Measurements from ENCODE around the gene NHERF1.
A peak's percentile ranks its signal among the peaks of the same experiment; 100 is the strongest.

The NHERF1 gene

DNA sequence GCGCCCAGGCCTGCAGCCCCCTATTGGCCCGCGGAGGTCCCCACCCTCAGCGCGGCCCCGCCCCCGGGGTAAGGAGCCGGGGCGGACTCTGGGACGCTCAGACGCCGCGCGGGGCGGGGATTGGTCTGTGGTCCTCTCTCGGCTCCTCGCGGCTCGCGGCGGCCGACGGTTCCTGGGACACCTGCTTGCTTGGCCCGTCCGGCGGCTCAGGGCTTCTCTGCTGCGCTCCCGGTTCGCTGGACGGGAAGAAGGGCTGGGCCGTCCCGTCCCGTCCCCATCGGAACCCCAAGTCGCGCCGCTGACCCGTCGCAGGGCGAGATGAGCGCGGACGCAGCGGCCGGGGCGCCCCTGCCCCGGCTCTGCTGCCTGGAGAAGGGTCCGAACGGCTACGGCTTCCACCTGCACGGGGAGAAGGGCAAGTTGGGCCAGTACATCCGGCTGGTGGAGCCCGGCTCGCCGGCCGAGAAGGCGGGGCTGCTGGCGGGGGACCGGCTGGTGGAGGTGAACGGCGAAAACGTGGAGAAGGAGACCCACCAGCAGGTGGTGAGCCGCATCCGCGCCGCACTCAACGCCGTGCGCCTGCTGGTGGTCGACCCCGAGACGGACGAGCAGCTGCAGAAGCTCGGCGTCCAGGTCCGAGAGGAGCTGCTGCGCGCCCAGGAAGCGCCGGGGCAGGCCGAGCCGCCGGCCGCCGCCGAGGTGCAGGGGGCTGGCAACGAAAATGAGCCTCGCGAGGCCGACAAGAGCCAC is at the start of gene NHERF1:
NHERF1 (plus strand) TSS at position 100 of the 750 bp plus-strand sequence; CDS start at position 319, 219 bp downstream.
- peak; percentile 95 for DNase-seq

GRCh38 chr17:74699236-74699635 is 49.2 kb upstream of the NHERF1 start:
- no peak for DNase-seq

DNA sequence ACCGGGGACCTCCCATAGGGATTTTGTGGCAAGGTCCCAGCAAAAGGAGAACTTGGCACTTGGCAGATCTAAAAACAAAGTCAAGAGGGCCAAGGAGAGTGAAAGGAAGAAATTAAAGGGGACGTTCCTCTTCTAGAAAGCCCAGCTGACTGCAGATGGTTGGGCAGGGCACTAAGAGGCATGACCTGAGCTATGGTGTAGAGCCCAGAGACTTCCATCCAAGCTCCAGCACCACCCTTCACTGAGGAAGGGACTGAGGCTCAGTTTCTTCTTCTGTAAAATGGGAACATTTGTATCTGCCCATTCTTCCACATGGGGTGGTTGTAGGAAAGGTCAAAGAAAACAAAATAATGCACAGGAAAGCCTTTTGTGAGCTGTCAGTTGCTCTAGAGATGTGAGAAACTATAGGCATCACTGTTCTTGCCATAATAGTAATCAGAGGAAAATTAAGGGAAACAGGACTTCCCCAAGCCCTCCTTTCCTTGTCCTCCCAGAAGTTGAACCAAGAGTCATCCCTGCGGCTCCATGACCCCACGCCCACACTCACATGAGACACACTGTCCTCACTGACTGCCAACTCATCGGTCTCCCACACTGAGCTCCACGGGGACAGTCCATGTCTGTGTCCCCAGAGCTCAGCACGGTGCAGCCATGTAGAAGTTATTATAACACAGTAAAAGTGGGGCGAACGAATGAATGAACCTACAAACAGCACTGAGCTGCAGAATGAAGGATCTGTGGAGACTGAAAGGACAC is 46.1 kb upstream of the NHERF1 start:
- DNase-seq, result no peak

GRCh38 chr17:74703311-74703710 is 45.1 kb upstream of the NHERF1 start:
- no peak for DNase-seq

DNA sequence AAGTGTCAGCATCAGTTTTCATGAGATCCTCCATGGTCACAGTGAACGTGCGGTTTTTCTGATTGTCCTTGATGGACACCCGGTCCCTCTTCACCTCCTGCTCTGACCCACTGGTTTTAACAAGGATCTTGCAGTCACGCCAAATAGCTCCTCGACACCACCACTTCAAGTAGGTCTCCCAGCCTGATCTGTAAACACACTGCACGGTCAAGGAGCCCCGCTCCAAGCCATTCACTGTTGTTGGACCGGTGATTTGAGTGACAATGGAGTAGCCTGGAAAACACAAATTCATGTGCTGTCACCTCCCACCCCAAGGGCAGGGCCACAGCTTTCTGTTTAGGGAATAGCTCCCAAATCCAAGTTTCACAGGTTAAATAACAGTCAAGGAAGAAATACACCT is 43.9 kb upstream of the NHERF1 start:
- no peak for DNase-seq

GRCh38 chr17:74711058-74711824 is 37.2 kb upstream of the NHERF1 start:
- DNase-seq, result no peak

DNA sequence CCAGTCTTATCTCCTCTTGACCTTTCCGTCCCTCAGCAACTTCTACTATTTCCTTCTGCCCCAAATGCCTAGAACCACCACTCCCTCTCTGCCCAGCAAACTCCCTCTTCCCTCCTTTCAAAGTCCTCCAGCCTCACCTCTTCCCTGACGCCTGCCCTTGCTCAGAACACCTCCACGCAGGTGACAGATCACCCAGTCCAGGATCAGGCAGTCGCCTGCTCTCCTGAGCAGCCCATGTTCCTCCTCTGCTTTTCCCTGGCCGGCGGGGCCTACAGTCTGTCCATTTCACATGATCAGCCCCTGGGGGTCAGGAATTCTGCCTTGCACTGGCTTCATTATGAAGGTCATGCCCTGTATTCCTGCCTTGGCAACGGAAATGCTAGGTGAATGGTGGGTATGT is 36.1 kb upstream of the NHERF1 start:
- DNase-seq, result no peak

- no peak for DNase-seq
Measured at GRCh38 chr17:74712756-74713155, 35.7 kb upstream of the NHERF1 start, which contains the start of gene CD300LF. TSS of gene CD300LF (minus strand) at chr17:74712923. CDS start at chr17:74712866, 57 bp downstream.

DNA sequence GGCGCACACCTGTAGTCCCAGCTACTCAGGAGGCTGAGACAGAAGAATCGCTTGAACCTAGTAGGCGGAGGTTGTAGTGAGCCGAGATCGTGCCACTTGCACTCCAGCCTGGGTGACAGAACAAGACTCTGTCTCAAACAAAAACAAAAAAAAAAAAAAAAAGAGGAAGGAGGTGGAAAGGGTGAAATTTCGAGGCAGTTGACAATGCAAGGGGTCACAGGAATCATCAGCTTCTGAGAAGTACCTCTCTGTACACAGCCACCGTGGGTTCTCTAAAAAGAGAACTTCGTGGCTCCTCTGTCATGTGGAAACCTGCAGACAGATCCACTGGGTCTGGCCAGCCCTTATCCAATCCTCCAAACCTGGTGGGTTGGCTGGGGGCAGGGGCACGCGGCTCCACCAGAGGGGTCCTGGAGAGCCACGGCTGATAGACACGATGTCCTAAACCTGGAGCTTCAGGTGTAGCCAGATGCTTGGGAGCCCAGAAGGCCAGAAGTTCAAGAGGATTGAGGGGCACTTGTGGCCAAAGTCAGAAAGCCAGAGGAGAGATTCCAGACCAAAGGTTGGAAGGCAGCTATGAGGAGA is 35.2 kb upstream of the NHERF1 start:
- DNase-seq, result no peak

DNA sequence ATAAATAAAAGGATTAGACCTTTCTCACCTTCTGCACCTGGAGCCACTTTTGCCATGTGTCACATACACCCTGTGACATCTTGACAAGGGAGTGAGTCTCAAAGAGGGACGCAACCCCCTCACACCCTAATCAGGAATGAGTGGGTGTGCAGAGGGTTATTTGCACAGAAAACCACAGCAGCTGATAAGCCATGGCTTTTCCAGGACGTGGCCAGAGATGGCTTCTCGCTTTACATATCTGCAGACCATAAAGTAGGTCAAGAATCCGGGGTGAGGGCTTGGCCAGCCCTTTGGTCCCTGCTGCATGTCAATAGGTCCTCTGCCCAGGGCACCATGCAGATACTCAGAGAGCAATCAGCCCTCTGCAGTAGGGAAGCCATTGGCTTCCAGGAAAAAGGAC is 33.3 kb upstream of the NHERF1 start:
- no peak for DNase-seq

GRCh38 chr17:74720506-74720905 is 27.9 kb upstream of the NHERF1 start:
- no peak for DNase-seq

GRCh38 chr17:74722782-74723181 is 25.6 kb upstream of the NHERF1 start:
- no peak for DNase-seq

DNA sequence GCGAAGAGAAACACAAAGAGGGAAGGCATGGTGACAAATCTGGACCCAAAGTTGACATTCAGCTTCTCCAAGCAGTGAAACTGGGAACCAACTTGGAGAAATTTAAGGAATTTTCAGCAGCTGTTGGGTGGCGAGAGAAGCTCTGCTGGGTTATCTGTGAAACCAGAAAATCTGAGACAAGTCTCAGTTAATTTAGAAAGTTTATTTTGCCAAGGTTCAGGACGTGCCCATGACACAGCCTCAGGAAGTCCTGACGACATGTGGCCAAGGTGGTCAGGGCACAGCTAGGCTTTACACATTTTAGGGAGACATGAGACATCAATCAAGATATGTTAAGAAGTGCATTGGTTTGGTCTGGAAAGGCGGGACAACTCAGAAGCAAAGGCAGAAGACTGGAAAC is 24.5 kb upstream of the NHERF1 start:
- DNase-seq, result no peak

- no peak for DNase-seq
Measured at GRCh38 chr17:74725111-74725510, 23.3 kb upstream of the NHERF1 start.

DNA sequence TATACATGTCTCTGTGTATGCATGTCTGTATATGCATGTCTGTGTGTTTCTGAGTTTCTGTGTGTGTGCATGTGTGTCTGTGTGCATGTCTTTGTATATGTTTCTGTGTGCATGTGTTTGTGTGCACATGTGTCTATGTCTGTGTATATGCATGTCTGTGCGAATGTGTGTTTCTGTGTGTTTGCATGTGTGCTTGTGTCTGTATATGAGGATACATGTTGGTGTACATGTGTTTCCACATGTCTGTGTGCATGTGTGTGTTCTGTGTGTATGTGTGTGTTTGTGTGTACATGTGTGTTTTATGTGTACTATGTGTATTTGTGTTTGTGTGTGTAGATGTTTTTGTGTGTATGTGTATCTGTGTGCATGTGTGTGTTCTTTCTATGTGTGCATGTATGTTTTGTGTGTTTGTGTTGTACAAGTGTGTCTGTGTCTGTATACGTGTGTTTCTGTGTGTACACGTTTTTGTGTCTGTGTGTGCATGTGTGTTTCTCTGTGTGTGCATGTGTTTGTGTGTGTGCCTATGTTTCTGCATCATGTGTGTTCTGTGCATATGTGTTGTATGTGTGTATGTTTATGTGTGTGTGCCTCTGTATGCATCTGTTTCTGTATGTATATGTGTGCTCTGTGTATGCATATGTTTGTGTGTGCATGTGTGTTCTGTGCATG is 20.3 kb upstream of the NHERF1 start:
- no peak for DNase-seq

- DNase-seq, result no peak
Measured at GRCh38 chr17:74728702-74729075, 19.7 kb upstream of the NHERF1 start.

DNA sequence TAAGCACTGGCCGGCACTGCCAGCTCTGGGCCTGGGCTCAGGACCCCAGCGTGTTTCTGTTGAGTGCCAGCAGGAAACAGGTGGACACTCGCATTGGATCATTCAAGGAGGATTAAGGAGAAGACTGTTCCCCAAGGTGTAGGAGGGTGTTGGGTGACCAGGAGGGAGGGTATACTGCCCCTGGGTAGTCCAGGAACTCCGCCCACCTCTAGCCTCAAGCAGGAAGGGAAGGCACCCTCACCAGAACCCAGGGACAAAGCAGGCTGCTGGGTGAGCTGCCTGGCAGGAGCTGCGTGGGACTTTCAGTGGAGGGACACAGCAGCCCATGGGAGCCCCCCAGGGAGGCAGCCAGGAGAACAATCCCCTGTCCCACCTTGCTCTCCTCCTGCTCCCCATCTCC is 19.1 kb upstream of the NHERF1 start:
- DNase-seq, result no peak

GRCh38 chr17:74729866-74730265 is 18.6 kb upstream of the NHERF1 start:
- DNase-seq, result no peak

GRCh38 chr17:74730491-74731346 is 17.7 kb upstream of the NHERF1 start:
- DNase-seq, result no peak

DNA sequence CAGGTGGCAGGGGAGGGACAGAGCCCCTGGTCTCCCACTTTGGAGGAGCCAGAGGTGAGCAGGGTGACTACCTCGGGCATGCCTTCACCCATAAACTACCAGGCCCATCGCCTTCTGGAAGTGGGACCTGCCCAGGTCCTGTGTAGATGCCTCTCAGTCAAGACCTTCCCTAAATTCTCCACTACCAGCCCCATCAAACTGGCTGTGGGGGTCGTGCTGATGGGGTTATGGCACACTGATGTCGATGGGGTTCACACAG is 17.2 kb upstream of the NHERF1 start:
- DNase-seq, result no peak

GRCh38 chr17:74732042-74732867 is 16.2 kb upstream of the NHERF1 start:
- DNase-seq, result no peak
